ENCODE measurements around the gene UBE3A. TPM values are rescaled to one million over a fixed set of nuclear protein-coding genes. Genes with fewer than 3 reads are reported as not detected.

The UBE3A gene
- total and polyA plus RNA-seq, 9 of the 15 experiments (the other 6 are each of a cell fraction or from before 2014, with no cell fraction given) = 29.3 to 103 (median 60.2) TPM

DNA sequence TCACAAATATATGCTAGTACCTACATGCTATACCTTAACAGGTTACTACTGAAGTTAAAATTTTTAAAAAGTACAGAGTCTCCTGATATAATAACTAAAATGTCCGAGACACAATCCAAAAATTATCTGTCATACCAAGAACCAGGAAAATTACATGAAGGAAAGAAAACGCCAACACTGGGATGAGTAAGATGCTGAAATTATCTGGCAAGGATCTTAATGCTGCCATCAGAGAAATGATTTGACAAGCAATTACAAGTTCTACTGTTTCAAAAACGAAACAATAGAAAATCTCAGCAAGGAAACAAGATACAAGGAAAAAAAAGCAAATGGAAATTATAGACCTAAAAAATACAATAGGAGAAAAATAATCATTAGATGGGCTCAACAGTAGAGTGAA lies 92.5 kb downstream of the UBE3A start:
- BruUV-seq (replicated peaks) = no TSS peak
- Histone ChIP-seq H2AFZ (ENCODE audit: low read depth, low read length) (no peak overlapping the region), H3K36me3 (ENCODE audit: control insufficient read depth, insufficient read depth, low read length) (peaks cover 30% of the 10 kb centered on the region; the same call in 2 of the 3 replicates), H3K27me3 (ENCODE audit: control insufficient read depth in 2 of 2, insufficient read depth in 2 of 2, low read length in 2 of 2) (no peaks in the 10 kb centered on the region), H3K9me3 (replicated peaks; ENCODE audit: control insufficient read depth, insufficient read depth, low read depth, low read length) (no peaks in the 10 kb centered on the region), H3K79me2 (ENCODE audit: control insufficient read depth, insufficient read depth, low read length) (peaks cover 10% of the 10 kb centered on the region), H4K20me1 (replicated peaks; ENCODE audit: control insufficient read depth, insufficient read depth, low read length) (no peaks in the 10 kb centered on the region), H3K9ac (ENCODE audit: insufficient read depth in 1 of 2, low read depth in 2 of 2, low read length in 2 of 2) (no peak overlapping the region), H3K9me1 (ENCODE audit: control insufficient read depth, insufficient read depth, low read length) (no peaks in the 10 kb centered on the region), H3K4me1 (replicated peaks in 1 of 2; ENCODE audit: control insufficient read depth in 2 of 2, insufficient read depth in 2 of 2, low read length in 2 of 2) (no peaks in the 10 kb centered on the region), H3K4me2 (ENCODE audit: insufficient read depth, low read length) (no peak overlapping the region), H3K27ac (ENCODE audit: extremely low read depth, low read depth, low read length) (no peak overlapping the region), H3K4me3 (no peak overlapping the region)
- DNase-seq (ENCODE audit: extremely low read depth in 1 of 4, low spot score in 3 of 4) (no peak), FAIRE-seq (no peak), ATAC-seq (no peak)
- CTCF ChIA-PET (ENCODE audit: low intra/inter-chr PET ratio) = no interaction called here
- 85% methylated on average over 3 of the region's 3 CpGs for WGBS (ENCODE audit: insufficient coverage, low coverage, missing lambda C conversion rate)
- intact Hi-C loops (cut with micrococcal nuclease) (loop anchor here (5.0 kb wide), 1 partner anchor 91 kb away; the partner anchor contains the start of gene UBE3A), in situ Hi-C loops (cut with MboI) (no loop called here)
- POLR2A ChIA-PET = no interaction called here
- TF ChIP-seq BCL6 (CRISPR knock-in tag; IDR thresholded peaks at IDR 0.05) (no peak), RFX1 (IDR thresholded peaks at IDR 0.05) (no peak), ATF6 (CRISPR knock-in tag; IDR thresholded peaks at IDR 0.05) (no peak), HMGN3 (IDR thresholded peaks at IDR 0.05; ENCODE audit: borderline replicate concordance, extremely low read depth, insufficient read length, low read depth, low read length) (no peak), HNRNPL (IDR thresholded peaks at IDR 0.05; ENCODE audit: low read depth, low read length) (no peak), ZNF764 (CRISPR knock-in tag; IDR thresholded peaks at IDR 0.05; ENCODE audit: low read depth) (no peak), MITF (IDR thresholded peaks at IDR 0.05) (no peak), ZNF184 (CRISPR knock-in tag; IDR thresholded peaks at IDR 0.05) (no peak), ZNF354B (CRISPR knock-in tag; IDR thresholded peaks at IDR 0.05) (no peak), ZZZ3 (IDR thresholded peaks at IDR 0.05) (no peak), ZNF655 (CRISPR knock-in tag; IDR thresholded peaks at IDR 0.05) (no peak), CHCHD3 (CRISPR knock-in tag; IDR thresholded peaks at IDR 0.05) (no peak), EP400 (IDR thresholded peaks at IDR 0.05) (no peak), L3MBTL2 (IDR thresholded peaks at IDR 0.05) (no peak), ZNF282 (CRISPR knock-in tag; IDR thresholded peaks at IDR 0.05) (no peak)
- TF ChIP-seq, protein P1, sequence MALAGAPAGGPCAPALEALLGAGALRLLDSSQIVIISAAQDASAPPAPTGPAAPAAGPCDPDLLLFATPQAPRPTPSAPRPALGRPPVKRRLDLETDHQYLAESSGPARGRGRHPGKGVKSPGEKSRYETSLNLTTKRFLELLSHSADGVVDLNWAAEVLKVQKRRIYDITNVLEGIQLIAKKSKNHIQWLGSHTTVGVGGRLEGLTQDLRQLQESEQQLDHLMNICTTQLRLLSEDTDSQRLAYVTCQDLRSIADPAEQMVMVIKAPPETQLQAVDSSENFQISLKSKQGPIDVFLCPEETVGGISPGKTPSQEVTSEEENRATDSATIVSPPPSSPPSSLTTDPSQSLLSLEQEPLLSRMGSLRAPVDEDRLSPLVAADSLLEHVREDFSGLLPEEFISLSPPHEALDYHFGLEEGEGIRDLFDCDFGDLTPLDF (CRISPR knock-in tag; IDR thresholded peaks at IDR 0.05) = no peak
- TF ChIP-seq, protein P2, sequence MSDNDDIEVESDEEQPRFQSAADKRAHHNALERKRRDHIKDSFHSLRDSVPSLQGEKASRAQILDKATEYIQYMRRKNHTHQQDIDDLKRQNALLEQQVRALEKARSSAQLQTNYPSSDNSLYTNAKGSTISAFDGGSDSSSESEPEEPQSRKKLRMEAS (CRISPR knock-in tag; IDR thresholded peaks at IDR 0.05) = no peak
